Measurements from ENCODE around the gene PACRG. TPM values are rescaled to one million over a fixed set of nuclear protein-coding genes. Genes with fewer than 3 reads are reported as not detected.

PACRG gene
- total RNA-seq, 1 donor from 2014 or later = 1.2 TPM

GRCh38 chr6:163254341-163254835 lies 526.6 kb downstream of the PACRG start:
- DNase-seq (ENCODE audit: extremely low spot score, unreplicated experiment) = no peak
- Mint-ChIP-seq H3K4me1 (ENCODE audit: unreplicated experiment) (no peaks in the 10 kb centered on the region), H3K36me3 (ENCODE audit: unreplicated experiment) (no peaks in the 10 kb centered on the region), H3K27ac (ENCODE audit: unreplicated experiment) (no peak overlapping the region), H3K4me3 (ENCODE audit: unreplicated experiment) (no peak overlapping the region), H3K9me3 (ENCODE audit: unreplicated experiment) (no peaks in the 10 kb centered on the region), H3K27me3 (ENCODE audit: unreplicated experiment) (no peaks in the 10 kb centered on the region)
- TF ChIP-seq CTCF (IDR thresholded peaks at IDR 0.05) = no peak

- H3K36me3 Mint-ChIP-seq (ENCODE audit: unreplicated experiment) = no peaks in the 10 kb centered on the region
- peaks cover 5% of the 10 kb centered on the region for H3K4me1 Mint-ChIP-seq (ENCODE audit: unreplicated experiment)
- TF ChIP-seq CTCF (IDR thresholded peaks at IDR 0.05) = no peak
- H3K27me3 Mint-ChIP-seq (ENCODE audit: unreplicated experiment) = no peaks in the 10 kb centered on the region
- no peaks in the 10 kb centered on the region for H3K9me3 Mint-ChIP-seq (ENCODE audit: unreplicated experiment)
- H3K27ac Mint-ChIP-seq (ENCODE audit: unreplicated experiment) = no peak overlapping the region
- DNase-seq (ENCODE audit: extremely low spot score, unreplicated experiment) = no peak
- no peak overlapping the region for H3K4me3 Mint-ChIP-seq (ENCODE audit: unreplicated experiment)
Measured at GRCh38 chr6:163255265-163255664, 527.5 kb downstream of the PACRG start.

GRCh38 chr6:163259689-163260088 lies 531.9 kb downstream of the PACRG start:
- H3K27ac Mint-ChIP-seq (ENCODE audit: unreplicated experiment) = no peak overlapping the region
- peaks cover 14% of the 10 kb centered on the region for H3K4me1 Mint-ChIP-seq (ENCODE audit: unreplicated experiment)
- H3K36me3 Mint-ChIP-seq (ENCODE audit: unreplicated experiment) = no peaks in the 10 kb centered on the region
- no peak for DNase-seq (ENCODE audit: extremely low spot score, unreplicated experiment)
- TF ChIP-seq CTCF (IDR thresholded peaks at IDR 0.05) = no peak
- H3K27me3 Mint-ChIP-seq (ENCODE audit: unreplicated experiment) = no peaks in the 10 kb centered on the region
- no peak overlapping the region for H3K4me3 Mint-ChIP-seq (ENCODE audit: unreplicated experiment)
- no peaks in the 10 kb centered on the region for H3K9me3 Mint-ChIP-seq (ENCODE audit: unreplicated experiment)

- TF ChIP-seq CTCF (IDR thresholded peaks at IDR 0.05) = no peak
- Mint-ChIP-seq H3K9me3 (ENCODE audit: unreplicated experiment) (no peaks in the 10 kb centered on the region), H3K27ac (ENCODE audit: unreplicated experiment) (peak overlapping the region; percentile 60), H3K36me3 (ENCODE audit: unreplicated experiment) (no peaks in the 10 kb centered on the region), H3K4me1 (ENCODE audit: unreplicated experiment) (peaks cover 14% of the 10 kb centered on the region), H3K4me3 (ENCODE audit: unreplicated experiment) (peak overlapping the region; percentile 58), H3K27me3 (ENCODE audit: unreplicated experiment) (no peaks in the 10 kb centered on the region)
- DNase-seq (ENCODE audit: extremely low spot score, unreplicated experiment) = no peak
Measured at GRCh38 chr6:163260111-163260895, 532.5 kb downstream of the PACRG start.

- H3K4me1 Mint-ChIP-seq (ENCODE audit: unreplicated experiment) = peaks cover 14% of the 10 kb centered on the region
- peak overlapping the region; percentile 60 for H3K27ac Mint-ChIP-seq (ENCODE audit: unreplicated experiment)
Measured at GRCh38 chr6:163260911-163261310, 533.1 kb downstream of the PACRG start.

More at GRCh38 chr6:163260911-163261310, 533.1 kb downstream of the PACRG start:
- H3K36me3 Mint-ChIP-seq (ENCODE audit: unreplicated experiment) = no peaks in the 10 kb centered on the region
- no peak for DNase-seq (ENCODE audit: extremely low spot score, unreplicated experiment)
- H3K9me3 Mint-ChIP-seq (ENCODE audit: unreplicated experiment) = no peaks in the 10 kb centered on the region
- H3K27me3 Mint-ChIP-seq (ENCODE audit: unreplicated experiment) = no peaks in the 10 kb centered on the region
- TF ChIP-seq CTCF (IDR thresholded peaks at IDR 0.05) = no peak
- H3K4me3 Mint-ChIP-seq (ENCODE audit: unreplicated experiment) = peak overlapping the region; percentile 58

Measured in osteocyte (in vitro differentiated cells).